Measurements from ENCODE around the gene FAM47E. TPM values are rescaled to one million over a fixed set of nuclear protein-coding genes. Genes with fewer than 3 reads are reported as not detected.

The FAM47E gene
- polyA plus RNA-seq, 1 donor (not counting 4 experiments of a cell fraction or from before 2014, with no cell fraction given) = 0.29 TPM

DNA sequence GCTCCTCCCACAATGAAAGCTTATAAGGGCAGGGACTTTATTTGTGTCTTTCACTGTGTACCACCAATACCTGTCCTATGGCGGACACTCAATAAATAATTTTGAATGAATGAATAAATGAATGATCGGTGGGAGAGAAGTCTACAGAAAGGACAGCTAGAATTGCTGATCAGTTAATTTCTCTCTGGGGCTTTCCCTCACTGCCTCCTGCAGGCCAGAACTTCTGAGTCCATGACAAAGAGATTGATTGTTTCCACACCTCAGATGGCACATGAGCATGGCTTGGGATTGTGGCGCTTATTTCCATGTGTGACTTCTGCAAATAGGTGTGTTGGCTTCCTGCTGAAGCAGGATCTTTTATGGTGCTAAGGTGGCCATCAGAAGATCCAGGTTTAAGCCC, 6.3 kb downstream of the FAM47E start:
- H3K27ac ChIP-seq (ENCODE audit: control insufficient read depth, insufficient read depth, low read length) = no peak overlapping the region
- peaks cover 21% of the 10 kb centered on the region for H3K27me3 ChIP-seq (ENCODE audit: control insufficient read depth, extremely low read depth, insufficient read depth, low read length)
- H3K79me2 ChIP-seq (ENCODE audit: control insufficient read depth, insufficient read depth, low read length) = no peaks in the 10 kb centered on the region
- FAIRE-seq (no peak), DNase-seq (ENCODE audit: low read depth, low spot score) (no peak)
- no peak overlapping the region for H3K4me2 ChIP-seq (ENCODE audit: control insufficient read depth, extremely low read depth, insufficient read depth, low read depth, low read length)
- H3K36me3 ChIP-seq (ENCODE audit: control insufficient read depth in 2 of 2, extremely low read depth in 1 of 2, insufficient read depth in 2 of 2, low read length in 2 of 2) = no peaks in the 10 kb centered on the region
- H3K9me1 ChIP-seq (ENCODE audit: control insufficient read depth, extremely low read depth, insufficient read depth, low read length) = no peaks in the 10 kb centered on the region
- no peaks in the 10 kb centered on the region for H3K4me1 ChIP-seq (ENCODE audit: control insufficient read depth, extremely low read depth, insufficient read depth, low read length)
- H3K4me3 ChIP-seq (ENCODE audit: control insufficient read depth in 2 of 3, extremely low read depth in 1 of 3, insufficient read depth in 2 of 3, low read depth in 1 of 3, low read length in 3 of 3) = no peak overlapping the region
- no peak overlapping the region for H3K9ac ChIP-seq (ENCODE audit: control insufficient read depth, extremely low read depth, insufficient read depth, low read length)
- TF ChIP-seq CTCF (optimal IDR thresholded peaks at IDR 0.05 in 1 of 3, IDR thresholded peaks at IDR 0.05 in 1 of 3, conservative IDR thresholded peaks at IDR 0.05 in 1 of 3; ENCODE audit: extremely low read depth in 1 of 3, insufficient read depth in 2 of 3, low read length in 3 of 3) = no peak
- dilution Hi-C loops (cut with MboI; ENCODE audit: extremely low pct_ligation_motif_present, low sequenced_read_pairs) = no loop called here
- no peak overlapping the region for H2AFZ ChIP-seq (ENCODE audit: control insufficient read depth, low read length)
- no peaks in the 10 kb centered on the region for H3K9me3 ChIP-seq (ENCODE audit: control insufficient read depth, low read depth, low read length)
- no peaks in the 10 kb centered on the region for H4K20me1 ChIP-seq (ENCODE audit: control insufficient read depth, extremely low read depth, insufficient read depth, low read length)

DNA sequence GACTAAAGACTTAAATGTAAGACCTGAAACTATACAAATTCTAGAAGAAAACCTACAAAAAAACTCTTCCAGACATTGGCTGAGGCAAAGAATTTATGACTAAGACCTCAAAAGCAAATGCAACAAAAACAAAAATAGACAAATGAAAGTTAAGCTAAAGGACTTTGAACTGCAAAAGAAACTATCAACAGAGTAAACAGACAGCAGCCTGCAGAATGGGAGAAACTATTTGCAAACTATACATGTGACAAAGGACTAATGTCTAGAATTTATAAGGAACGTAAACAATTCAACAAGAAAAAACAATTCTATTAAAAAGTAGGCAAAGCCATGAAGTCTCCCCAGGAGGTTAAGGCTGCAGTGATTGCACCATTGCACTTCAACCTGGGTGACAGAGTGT, 9.1 kb downstream of the FAM47E start:
- Histone ChIP-seq H3K27me3 (ENCODE audit: control insufficient read depth, extremely low read depth, insufficient read depth, low read length) (peaks cover 9% of the 10 kb centered on the region), H3K79me2 (ENCODE audit: control insufficient read depth, insufficient read depth, low read length) (no peaks in the 10 kb centered on the region), H3K4me1 (ENCODE audit: control insufficient read depth, extremely low read depth, insufficient read depth, low read length) (no peaks in the 10 kb centered on the region), H3K9me1 (ENCODE audit: control insufficient read depth, extremely low read depth, insufficient read depth, low read length) (no peaks in the 10 kb centered on the region), H3K27ac (ENCODE audit: control insufficient read depth, insufficient read depth, low read length) (no peak overlapping the region), H3K4me3 (ENCODE audit: control insufficient read depth in 2 of 3, extremely low read depth in 1 of 3, insufficient read depth in 2 of 3, low read depth in 1 of 3, low read length in 3 of 3) (no peak overlapping the region), H3K9ac (ENCODE audit: control insufficient read depth, extremely low read depth, insufficient read depth, low read length) (no peak overlapping the region), H3K4me2 (ENCODE audit: control insufficient read depth, extremely low read depth, insufficient read depth, low read depth, low read length) (no peak overlapping the region), H2AFZ (ENCODE audit: control insufficient read depth, low read length) (no peak overlapping the region), H4K20me1 (ENCODE audit: control insufficient read depth, extremely low read depth, insufficient read depth, low read length) (no peaks in the 10 kb centered on the region), H3K9me3 (ENCODE audit: control insufficient read depth, low read depth, low read length) (no peaks in the 10 kb centered on the region), H3K36me3 (ENCODE audit: control insufficient read depth in 2 of 2, extremely low read depth in 1 of 2, insufficient read depth in 2 of 2, low read length in 2 of 2) (no peaks in the 10 kb centered on the region)
- dilution Hi-C loops (cut with MboI; ENCODE audit: extremely low pct_ligation_motif_present, low sequenced_read_pairs) = no loop called here
- no peak for TF ChIP-seq EZH2 (IDR thresholded peaks at IDR 0.05; ENCODE audit: low read length)
- TF ChIP-seq CTCF (optimal IDR thresholded peaks at IDR 0.05 in 1 of 3, IDR thresholded peaks at IDR 0.05 in 1 of 3, conservative IDR thresholded peaks at IDR 0.05 in 1 of 3; ENCODE audit: extremely low read depth in 1 of 3, insufficient read depth in 2 of 3, low read length in 3 of 3) = no peak
- FAIRE-seq (no peak), DNase-seq (ENCODE audit: low read depth, low spot score) (no peak)

Data from keratinocyte (primary cell).